Daoy (cell line): ENCODE results near the gene AIP. TPM values are rescaled to one million over a fixed set of nuclear protein-coding genes. Genes with fewer than 3 reads are reported as not detected.
A peak's percentile ranks its signal among the peaks of the same experiment; 100 is the strongest.

Experiments used
- DNase-seq: peaks from one replicate; pipeline ENCODE4 v3.0.0-alpha.2; 2015; ENCODE audit warnings: low read depth
- total RNA-seq: library from RNA; depleted of rRNA; stranded (reverse); fragments of >200 nt; shearing (Covaris generic); gene quantifications from 2 replicates; pipeline ENCODE4 v1.2.3, GENCODE V29; 2014

AIP gene
- total RNA-seq, 1 experiment from 2014 or later, result 69.5 TPM

GRCh38 chr11:67448220-67448609 lies 34.6 kb upstream of the AIP start:
- DNase-seq, result no peak

- no peak for DNase-seq
These were observed 33.5 kb upstream of the AIP start for GRCh38 chr11:67449116-67449844.

- no peak for DNase-seq
These were observed 31.8 kb upstream of the AIP start for GRCh38 chr11:67450796-67451657.

- DNase-seq, result no peak
These were observed 31.2 kb upstream of the AIP start for GRCh38 chr11:67451658-67451976.

- DNase-seq, result no peak
These were observed 30.5 kb upstream of the AIP start, which contains the start of gene GPR152 for GRCh38 chr11:67452141-67452952. Gene GPR152, minus strand, starts transcription at chr11:67452729. Its CDS starts 5 bp downstream, at chr11:67452724.

- DNase-seq, result no peak
These were observed 28.8 kb upstream of the AIP start for GRCh38 chr11:67453816-67454732.

- no peak for DNase-seq
These were observed 27.8 kb upstream of the AIP start, which contains the start of gene CABP4 for GRCh38 chr11:67455054-67455453. Gene CABP4, plus strand, starts transcription at chr11:67455354. Its CDS starts 70 bp downstream, at chr11:67455424.

- no peak for DNase-seq
These were observed 26.6 kb upstream of the AIP start for GRCh38 chr11:67456068-67456705.

GRCh38 chr11:67457453-67457852 lies 25.4 kb upstream of the AIP start:
- DNase-seq, result no peak

- no peak for DNase-seq
These were observed 24.6 kb upstream of the AIP start for GRCh38 chr11:67458266-67458665.

GRCh38 chr11:67463186-67463585 lies 19.6 kb upstream of the AIP start:
- no peak for DNase-seq

GRCh38 chr11:67463680-67464410 lies 19.0 kb upstream of the AIP start:
- peak; percentile 87 for DNase-seq

- DNase-seq, result peak; percentile 90
These were observed 18.2 kb upstream of the AIP start for GRCh38 chr11:67464411-67465188.

- no peak for DNase-seq
These were observed 17.7 kb upstream of the AIP start for GRCh38 chr11:67465189-67465510.

GRCh38 chr11:67465530-67465929 lies 17.3 kb upstream of the AIP start:
- peak; percentile 56 for DNase-seq

- no peak for DNase-seq
These were observed 16.5 kb upstream of the AIP start for GRCh38 chr11:67466367-67466766.

GRCh38 chr11:67466962-67467771 lies 15.7 kb upstream of the AIP start:
- DNase-seq, result no peak

- peak; percentile 31 for DNase-seq
These were observed 14.8 kb upstream of the AIP start for GRCh38 chr11:67468056-67468455.

- DNase-seq, result no peak
These were observed 14.4 kb upstream of the AIP start for GRCh38 chr11:67468456-67468758.
